Neutrophil (primary cell): ENCODE results near the gene ANOS1.

Experiments
- H3K27ac ChIP-seq: fragments of 200-600 bp; sonication (generic); 2 replicates; pipeline ENCODE4 v1.5.1; 2016; ENCODE audit warnings: mild to moderate bottlenecking, moderate library complexity
- H3K27me3 ChIP-seq: fragments of 200-600 bp; sonication (generic); 2 replicates; pipeline ENCODE4 v1.6.0; 2016; ENCODE audit warnings: mild to moderate bottlenecking
- H3K36me3 ChIP-seq: fragments of 200-600 bp; sonication (generic); 2 replicates; pipeline ENCODE4 v1.5.1; 2017
- H3K4me1 ChIP-seq, 2 experiments: fragments of 200-600 bp in 1 of 2; sonication (generic) in 1 of 2; 1 replicate in 1 of 2; 2 replicates in 1 of 2; pipeline versions ENCODE4 v1.5.1 to v1.6.1; 2013 to 2016; ENCODE audit warnings: low read depth in 1 of 2, low read length in 1 of 2, mild to moderate bottlenecking in 1 of 2, moderate library complexity in 1 of 2; ENCODE audit not compliant: control insufficient read depth in 1 of 2, insufficient read depth in 1 of 2
- H3K4me3 ChIP-seq, 2 experiments: fragments of 200-600 bp in 1 of 2; sonication (generic) in 1 of 2; 1 replicate in 1 of 2; 2 replicates in 1 of 2; pipeline ENCODE4 v1.5.1; 2013 to 2016; ENCODE audit warnings: low read depth in 1 of 2, low read length in 1 of 2, mild to moderate bottlenecking in 1 of 2, moderate library complexity in 1 of 2
- H3K9me3 ChIP-seq: fragments of 200-600 bp; sonication (generic); 2 replicates; pipeline ENCODE4 v1.5.1; 2016
- TF ChIP-seq, protein P1 (sequence below): fragments of 200-600 bp; sonication (generic); IDR thresholded peaks from 2 replicates; pipeline ENCODE4 v1.5.1; 2016; ENCODE audit warnings: antibody characterized with exemption

The ANOS1 gene

GRCh38 chrX:8576821-8577220 is 155.1 kb downstream of the ANOS1 start:
- no peaks in the 10 kb centered on the region for H3K27me3 ChIP-seq

GRCh38 chrX:8565729-8566128 is 166.2 kb downstream of the ANOS1 start:
- no peaks in the 10 kb centered on the region for H3K9me3 ChIP-seq
- no peaks in the 10 kb centered on the region for H3K4me1 ChIP-seq
- H3K27ac ChIP-seq = no peak overlapping the region
- no peak overlapping the region for H3K4me3 ChIP-seq
- H3K36me3 ChIP-seq = no peaks in the 10 kb centered on the region
- TF ChIP-seq, protein P1, sequence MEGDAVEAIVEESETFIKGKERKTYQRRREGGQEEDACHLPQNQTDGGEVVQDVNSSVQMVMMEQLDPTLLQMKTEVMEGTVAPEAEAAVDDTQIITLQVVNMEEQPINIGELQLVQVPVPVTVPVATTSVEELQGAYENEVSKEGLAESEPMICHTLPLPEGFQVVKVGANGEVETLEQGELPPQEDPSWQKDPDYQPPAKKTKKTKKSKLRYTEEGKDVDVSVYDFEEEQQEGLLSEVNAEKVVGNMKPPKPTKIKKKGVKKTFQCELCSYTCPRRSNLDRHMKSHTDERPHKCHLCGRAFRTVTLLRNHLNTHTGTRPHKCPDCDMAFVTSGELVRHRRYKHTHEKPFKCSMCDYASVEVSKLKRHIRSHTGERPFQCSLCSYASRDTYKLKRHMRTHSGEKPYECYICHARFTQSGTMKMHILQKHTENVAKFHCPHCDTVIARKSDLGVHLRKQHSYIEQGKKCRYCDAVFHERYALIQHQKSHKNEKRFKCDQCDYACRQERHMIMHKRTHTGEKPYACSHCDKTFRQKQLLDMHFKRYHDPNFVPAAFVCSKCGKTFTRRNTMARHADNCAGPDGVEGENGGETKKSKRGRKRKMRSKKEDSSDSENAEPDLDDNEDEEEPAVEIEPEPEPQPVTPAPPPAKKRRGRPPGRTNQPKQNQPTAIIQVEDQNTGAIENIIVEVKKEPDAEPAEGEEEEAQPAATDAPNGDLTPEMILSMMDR = no peak
- no peaks in the 10 kb centered on the region for H3K27me3 ChIP-seq

More at GRCh38 chrX:8576821-8577220, 155.1 kb downstream of the ANOS1 start:
- Histone ChIP-seq H3K27ac (no peak overlapping the region), H3K36me3 (no peaks in the 10 kb centered on the region), H3K9me3 (no peaks in the 10 kb centered on the region), H3K4me1 (no peaks in the 10 kb centered on the region), H3K4me3 (no peak overlapping the region)
- TF ChIP-seq, protein P1 = no peak

GRCh38 chrX:8548446-8548845 is 183.5 kb downstream of the ANOS1 start:
- no peaks in the 10 kb centered on the region for H3K27me3 ChIP-seq
- no peak overlapping the region for H3K4me3 ChIP-seq
- H3K27ac ChIP-seq = no peak overlapping the region
- TF ChIP-seq, protein P1 = no peak
- no peaks in the 10 kb centered on the region for H3K36me3 ChIP-seq
- no peaks in the 10 kb centered on the region for H3K9me3 ChIP-seq
- H3K4me1 ChIP-seq = no peaks in the 10 kb centered on the region

GRCh38 chrX:8546715-8547114 is 185.2 kb downstream of the ANOS1 start:
- Histone ChIP-seq H3K9me3 (no peaks in the 10 kb centered on the region), H3K36me3 (no peaks in the 10 kb centered on the region), H3K27me3 (no peaks in the 10 kb centered on the region), H3K27ac (no peak overlapping the region), H3K4me1 (no peaks in the 10 kb centered on the region), H3K4me3 (no peak overlapping the region)
- TF ChIP-seq, protein P1 = no peak

DNA sequence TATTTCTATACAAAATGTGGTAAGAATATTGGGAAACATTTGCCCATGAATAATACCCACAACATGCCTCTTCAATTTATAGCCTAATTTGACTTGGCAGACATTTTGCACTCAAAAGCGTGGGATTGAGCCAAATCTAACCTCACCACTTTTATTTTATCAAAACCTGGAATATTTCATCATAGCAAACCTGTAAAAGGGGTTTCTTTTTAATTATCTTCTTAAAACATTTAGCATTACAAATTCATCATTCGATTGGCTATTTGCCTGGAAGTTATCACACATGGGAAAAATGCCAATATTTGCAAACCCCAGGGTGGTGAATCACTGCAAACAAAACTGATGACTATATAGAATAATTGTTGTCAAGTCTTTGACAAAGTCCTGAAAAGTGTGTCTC is 211.1 kb downstream of the ANOS1 start:
- no peaks in the 10 kb centered on the region for H3K27me3 ChIP-seq
- no peaks in the 10 kb centered on the region for H3K36me3 ChIP-seq
- no peaks in the 10 kb centered on the region for H3K9me3 ChIP-seq
- no peak overlapping the region for H3K27ac ChIP-seq
- H3K4me1 ChIP-seq = no peaks in the 10 kb centered on the region
- TF ChIP-seq, protein P1 = no peak
- no peak overlapping the region for H3K4me3 ChIP-seq

DNA sequence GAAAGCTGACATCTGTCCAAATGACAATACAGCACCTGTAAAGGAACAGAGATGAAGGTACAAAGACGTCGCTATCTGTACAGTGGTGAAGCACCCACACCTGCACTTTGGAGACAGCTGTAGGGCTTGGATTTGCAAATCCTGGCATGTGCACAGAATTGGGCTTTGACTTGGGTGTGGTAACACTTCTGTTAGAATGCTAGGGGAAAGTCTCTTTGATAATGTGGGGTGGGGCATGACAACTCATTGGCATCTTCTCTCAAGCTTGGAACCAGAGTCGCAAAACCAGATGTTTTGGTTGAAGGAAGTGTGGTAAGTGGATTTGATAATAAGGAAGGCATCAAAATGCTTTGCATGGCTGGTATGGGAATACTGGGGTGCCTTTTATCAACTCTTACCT is 211.8 kb downstream of the ANOS1 start:
- Histone ChIP-seq H3K4me3 (no peak overlapping the region), H3K27me3 (no peaks in the 10 kb centered on the region), H3K9me3 (no peaks in the 10 kb centered on the region), H3K27ac (no peak overlapping the region), H3K4me1 (no peaks in the 10 kb centered on the region), H3K36me3 (no peaks in the 10 kb centered on the region)
- TF ChIP-seq, protein P1 = no peak
